IMR-90 (cell line): Measurements from ENCODE around the gene PITX1. TPM values are rescaled to one million over a fixed set of nuclear protein-coding genes. Genes with fewer than 3 reads are reported as not detected.

Experiments
- ATAC-seq: fragments of 200-7000 bp; cut with Tn5 transposase; 2 replicates; pipeline ENCODE4 v1.9.1; 2020; ENCODE audit warnings: low read depth, mild to moderate bottlenecking, moderate library complexity
- BruUV-seq: library from RNA; stranded (reverse); fragments of 400-500 nt; replicated peaks from 2 replicates; lab custom pipeline; 2021; lab: Mats Ljungman, UMichigan
- CTCF ChIA-PET: fragments of 300-600 bp; formaldehyde crosslinking; extraction: SDS; loops from one replicate; lab custom pipeline; 2021; ENCODE audit warnings: antibody characterized with exemption; lab: Yijun Ruan, JAX
- POLR2A ChIA-PET: fragments of 300-600 bp; sonication (Branson Sonifier 250); formaldehyde crosslinking; loops from one replicate; lab custom pipeline; 2022; ENCODE audit warnings: antibody characterized with exemption; ENCODE audit not compliant: unreplicated experiment; lab: Charles Lee
- DNase-seq: peaks from one replicate; pipeline ENCODE4 v3.0.0; 2013
- H2AFZ ChIP-seq: replicated peaks from 2 replicates; pipeline ENCODE3; 2013; ENCODE audit warnings: low read length, mild to moderate bottlenecking; ENCODE audit not compliant: poor library complexity
- H2AK5ac ChIP-seq: 2 replicates; pipeline ENCODE4 v1.6.1; 2013; ENCODE audit warnings: low read depth, low read length, inconsistent platforms
- H2AK9ac ChIP-seq: replicated peaks from 2 replicates; pipeline ENCODE3; 2013; ENCODE audit warnings: mild to moderate bottlenecking, low read depth, low read length, moderate library complexity; ENCODE audit not compliant: poor library complexity
- H2BK120ac ChIP-seq: 2 replicates; pipeline ENCODE4 v1.6.1; 2013; ENCODE audit warnings: low read depth, low read length, inconsistent platforms
- H2BK15ac ChIP-seq: 3 replicates; pipeline ENCODE4 v1.6.1; 2013; ENCODE audit warnings: low read depth, low read length, inconsistent platforms
- H2BK20ac ChIP-seq: 2 replicates; pipeline ENCODE4 v1.6.1; 2013; ENCODE audit warnings: low read depth, mild to moderate bottlenecking, inconsistent platforms, low read length, moderate library complexity
- H2BK5ac ChIP-seq: 2 replicates; pipeline ENCODE4 v1.6.1; 2013; ENCODE audit warnings: mild to moderate bottlenecking, low read depth, low read length, inconsistent platforms; ENCODE audit not compliant: poor library complexity, severe bottlenecking
- H3K14ac ChIP-seq: replicated peaks from 2 replicates; pipeline ENCODE4 v1.6.1; 2013; ENCODE audit warnings: low read depth, low read length, inconsistent platforms
- H3K18ac ChIP-seq: 2 replicates; pipeline ENCODE4 v1.6.1; 2013; ENCODE audit warnings: low read depth, low read length, control low read depth
- H3K23ac ChIP-seq: 2 replicates; pipeline ENCODE4 v1.6.1; 2013; ENCODE audit warnings: low read depth, low read length, inconsistent platforms
- H3K27ac ChIP-seq: 2 replicates; pipeline ENCODE4 v1.5.1; 2013; ENCODE audit warnings: mild to moderate bottlenecking, control low read depth, low read length; ENCODE audit not compliant: insufficient read depth
- H3K27me3 ChIP-seq: 2 replicates; pipeline ENCODE4 v1.6.1; 2013; ENCODE audit warnings: low read length; ENCODE audit not compliant: control insufficient read depth, insufficient read depth
- H3K36me3 ChIP-seq: 2 replicates; pipeline ENCODE4 v1.6.1; 2013; ENCODE audit warnings: low read length, mixed read lengths; ENCODE audit not compliant: control insufficient read depth, insufficient read depth
- H3K4ac ChIP-seq: 2 replicates; pipeline ENCODE4 v1.6.1; 2013; ENCODE audit warnings: low read depth, low read length, inconsistent platforms
- H3K4me1 ChIP-seq: 2 replicates; pipeline ENCODE4 v1.6.1; 2013; ENCODE audit warnings: low read length, mixed read lengths; ENCODE audit not compliant: control insufficient read depth, insufficient read depth
- H3K4me2 ChIP-seq: 2 replicates; pipeline ENCODE4 v1.6.1; 2013; ENCODE audit warnings: low read depth, mild to moderate bottlenecking, control low read depth, low read length, moderate library complexity
- H3K4me3 ChIP-seq: 2 replicates; pipeline ENCODE4 v1.5.1; 2013; ENCODE audit warnings: low read depth, mild to moderate bottlenecking, control low read depth, low read length, moderate library complexity; ENCODE audit not compliant: insufficient read depth
- H3K56ac ChIP-seq: 2 replicates; pipeline ENCODE4 v1.6.1; 2013; ENCODE audit warnings: low read length, inconsistent platforms; ENCODE audit not compliant: insufficient read depth; ENCODE audit errors: extremely low read depth
- H3K79me1 ChIP-seq, 2 experiments: 2 replicates each; pipeline ENCODE4 v1.6.1; 2013; ENCODE audit warnings: low read length in 2 of 2, inconsistent platforms in 1 of 2, low read depth in 1 of 2
- H3K9ac ChIP-seq: 2 replicates; pipeline ENCODE4 v1.6.1; 2013; ENCODE audit warnings: low read depth, low read length, control low read depth
- H3K9me1 ChIP-seq: 2 replicates; pipeline ENCODE4 v1.6.1; 2013; ENCODE audit warnings: low read length, inconsistent platforms; ENCODE audit not compliant: insufficient read depth
- H3K9me3 ChIP-seq: 2 replicates; pipeline ENCODE4 v1.6.1; 2013; ENCODE audit warnings: low read length; ENCODE audit not compliant: control insufficient read depth, insufficient read depth
- H4K20me1 ChIP-seq: 2 replicates; pipeline ENCODE4 v1.6.1; 2013; ENCODE audit warnings: low read length, inconsistent platforms; ENCODE audit not compliant: insufficient read depth
- H4K5ac ChIP-seq: 2 replicates; pipeline ENCODE4 v1.6.1; 2013; ENCODE audit warnings: mild to moderate bottlenecking, low read depth, low read length, control low read depth
- H4K8ac ChIP-seq, 2 experiments: 2 replicates each; pipeline ENCODE4 v1.6.1; 2013; ENCODE audit warnings: low read depth in 2 of 2, low read length in 2 of 2, control low read depth in 1 of 2, inconsistent platforms in 1 of 2
- H4K91ac ChIP-seq: 2 replicates; pipeline ENCODE4 v1.6.1; 2013; ENCODE audit warnings: low read depth, low read length, inconsistent platforms; ENCODE audit not compliant: insufficient read depth
- BHLHE40 ChIP-seq: fragments of 150-350 bp; IDR thresholded peaks from 2 replicates; pipeline ENCODE4 v1.6.1; 2016; ENCODE audit warnings: mild to moderate bottlenecking, low read depth, low read length
- CEBPB ChIP-seq: IDR thresholded peaks from 2 replicates; pipeline ENCODE4 v1.6.1; 2012; ENCODE audit warnings: low read depth, low read length, improper control_type of control experiment
- CHD1 ChIP-seq: IDR thresholded peaks from 2 replicates; pipeline ENCODE4 v1.6.1; 2012; ENCODE audit warnings: low read depth, low read length, improper control_type of control experiment
- CTCF ChIP-seq: conservative IDR thresholded peaks from 2 replicates; pipeline ENCODE4 v1.5.1; 2012; ENCODE audit warnings: mild to moderate bottlenecking, low read depth, low read length, improper control_type of control experiment
- ELK1 ChIP-seq: fragments of 150-350 bp; IDR thresholded peaks from 2 replicates; pipeline ENCODE4 v1.6.1; 2016; ENCODE audit warnings: low read depth, mild to moderate bottlenecking, low read length, moderate library complexity, borderline replicate concordance
- FOS ChIP-seq: fragments of 150-350 bp; IDR thresholded peaks from 2 replicates; pipeline ENCODE4 v1.6.1; 2016; ENCODE audit warnings: low read depth, low read length
- MAFK ChIP-seq: IDR thresholded peaks from 2 replicates; pipeline ENCODE4 v1.6.1; 2012; ENCODE audit warnings: low read depth, low read length, improper control_type of control experiment
- MAZ ChIP-seq: IDR thresholded peaks from 2 replicates; pipeline ENCODE4 v1.6.1; 2012; ENCODE audit warnings: low read depth, mild to moderate bottlenecking, low read length, improper control_type of control experiment, moderate library complexity, borderline replicate concordance
- MXI1 ChIP-seq: IDR thresholded peaks from 2 replicates; pipeline ENCODE4 v1.6.1; 2012; ENCODE audit warnings: low read depth, mild to moderate bottlenecking, low read length, moderate library complexity, borderline replicate concordance
- NFE2L2 ChIP-seq: fragments of 150-350 bp; IDR thresholded peaks from 2 replicates; pipeline ENCODE4 v1.6.1; 2016; ENCODE audit warnings: low read depth, mild to moderate bottlenecking, low read length
- POLR2A ChIP-seq: IDR thresholded peaks from 2 replicates; pipeline ENCODE4 v1.6.1; 2012; ENCODE audit warnings: mild to moderate bottlenecking, low read depth, low read length
- RAD21 ChIP-seq: IDR thresholded peaks from 2 replicates; pipeline ENCODE4 v1.6.1; 2012; ENCODE audit warnings: low read length, improper control_type of control experiment
- RCOR1 ChIP-seq: IDR thresholded peaks from 2 replicates; pipeline ENCODE4 v1.6.1; 2012; ENCODE audit warnings: mild to moderate bottlenecking, low read length, improper control_type of control experiment; ENCODE audit not compliant: insufficient replicate concordance
- RFX5 ChIP-seq: IDR thresholded peaks from 2 replicates; pipeline ENCODE4 v1.8.0; 2012; ENCODE audit warnings: low read depth, mild to moderate bottlenecking, low read length, moderate library complexity
- SMC3 ChIP-seq: fragments of 150-350 bp; IDR thresholded peaks from 2 replicates; pipeline ENCODE4 v1.6.1; 2016; ENCODE audit warnings: low read depth, mild to moderate bottlenecking, antibody characterized with exemption, low read length, moderate library complexity
- USF2 ChIP-seq: fragments of 150-350 bp; IDR thresholded peaks from 2 replicates; pipeline ENCODE4 v1.6.1; 2017; ENCODE audit warnings: mild to moderate bottlenecking, antibody characterized with exemption, low read length, low read depth
- WGBS, 2 experiments: methylation state at CpG; one replicate each; pipeline versions ENCODE4 v1.1.5 to v1.1.7; 2013; ENCODE audit warnings: missing lambda C conversion rate in 2 of 2; ENCODE audit not compliant: insufficient read length in 1 of 2; ENCODE audit errors: extremely low coverage in 2 of 2; 5-methylcytosine and 5-hydroxymethylcytosine counted together
- dilution Hi-C: fragments of 300-500 bp; cut with HindIII; formaldehyde crosslinking; loops from one replicate; pipeline ENCODE4 v1.14.3; 2018; ENCODE audit warnings: low sequenced_read_pairs; ENCODE audit not compliant: unreplicated experiment
- in situ Hi-C: fragments of 300-500 bp; cut with MboI; formaldehyde crosslinking; loops from 3 replicates; pipeline ENCODE4 v1.14.3; 2019; ENCODE audit warnings: low sequenced_read_pairs, inconsistent platforms, mixed read lengths
- intact Hi-C: fragments of 100-400 bp; cut with micrococcal nuclease; formaldehyde crosslinking; loops from 2 replicates; pipeline ENCODE4 v1.10.0; 2022
- polyA plus RNA-seq, 3 experiments: library from polyadenylated mRNA; depleted of rRNA; stranded (reverse); fragments of >200 nt; gene quantifications; 2 replicates each; pipeline ENCODE4 v1.2.3, GENCODE V29; 2012; ENCODE audit warnings: low replicate concordance in 1 of 3
- total RNA-seq: library from RNA; depleted of rRNA; stranded (reverse); fragments of >200 nt; gene quantifications from 2 replicates; pipeline ENCODE4 v1.2.3, GENCODE V29; 2012

The PITX1 gene
- total and polyA plus RNA-seq, 2 of the 4 experiments (the other 2 are of a cell fraction): 10.4 to 29.8 TPM

- Histone ChIP-seq H4K5ac (no peak overlapping the region), H2AFZ (no peak overlapping the region), H3K4me1 (peaks cover 7% of the 10 kb centered on the region; the same call in 1 of the 2 replicates), H3K9me3 (no peaks in the 10 kb centered on the region), H4K91ac (no peak overlapping the region), H3K36me3 (peaks cover 4% of the 10 kb centered on the region; the same call in 1 of the 2 replicates), H3K9me1 (peaks cover 6% of the 10 kb centered on the region; the same call in 1 of the 2 replicates), H4K8ac (no peak overlapping the region), H2BK5ac (no peak overlapping the region), H3K27me3 (no peaks in the 10 kb centered on the region), H2AK9ac (no peak overlapping the region), H3K14ac (no peak overlapping the region), H4K20me1 (peaks cover 6% of the 10 kb centered on the region; the same call in 1 of the 2 replicates), H3K23ac (no peak overlapping the region), H3K18ac (no peak overlapping the region), H3K4me3 (no peak overlapping the region), H2BK20ac (no peak overlapping the region), H3K4ac (no peak overlapping the region), H2BK15ac (no peak overlapping the region), H3K56ac (no peak overlapping the region), H3K79me1 (peaks cover 0 to 6% of the 10 kb centered on the region in 2 experiments; a peak in 2 of 4 replicates), H3K4me2 (no peak overlapping the region), H3K27ac (no peak overlapping the region), H3K9ac (no peak overlapping the region), H2AK5ac (no peak overlapping the region), H2BK120ac (no peak overlapping the region)
- TF ChIP-seq ELK1: no peak
- TF ChIP-seq MAZ: no peak
- no peak for TF ChIP-seq USF2
- no peak for TF ChIP-seq MXI1
- TF ChIP-seq POLR2A: no peak
- no peak for TF ChIP-seq RFX5
- no peak for TF ChIP-seq NFE2L2
- no peak for TF ChIP-seq RCOR1
- TF ChIP-seq CTCF: no peak
- TF ChIP-seq SMC3: no peak
- TF ChIP-seq CEBPB: no peak
- no peak for TF ChIP-seq RAD21
- TF ChIP-seq BHLHE40: no peak
- no peak for TF ChIP-seq CHD1
- TF ChIP-seq FOS: no peak
- no peak for TF ChIP-seq MAFK
- intact Hi-C loops (no loop called here), dilution Hi-C loops (no loop called here), in situ Hi-C loops (loop anchor here (10.0 kb wide), 1 partner anchor 316 kb away; no protein-coding TSS in a partner anchor)
- DNase-seq: no peak
- no TSS peak for BruUV-seq
- ChIA-PET POLR2A (no interaction called here), CTCF (no interaction called here)
- WGBS, 2 experiments: 100% methylated on average over 2 of the region's 4 CpGs; no CpG with 5 or more reads in 1 of the 2 experiments
- ATAC-seq: no peak
Observed at GRCh38 chr5:135018457-135018856, 15.6 kb downstream of the PITX1 start.
